Ovary (tissue), 9 donors: ENCODE data around the gene IFFO2. TPM values are rescaled to one million over a fixed set of nuclear protein-coding genes. Genes with fewer than 3 reads are reported as not detected.
A peak's percentile ranks its signal among the peaks of the same experiment; 100 is the strongest.

Source experiments
- DNase-seq, 5 donors: peaks; one replicate each; pipeline ENCODE4 v3.0.0-alpha.2; 2019 to 2020
- H3K27ac ChIP-seq, 2 donors: fragments of 200-600 bp; one replicate each; pipeline versions ENCODE4 v1.5.1 to v1.8.0; 2019 to 2022
- H3K27me3 ChIP-seq: fragments of 200-600 bp; one replicate; pipeline ENCODE4 v1.8.0; 2022
- H3K36me3 ChIP-seq: fragments of 200-600 bp; sonication (generic); one replicate; pipeline ENCODE4 v1.5.1; 2019
- H3K4me1 ChIP-seq: one replicate; pipeline ENCODE4 v1.8.1; 2013; ENCODE audit warnings: mild to moderate bottlenecking, moderate library complexity; ENCODE audit not compliant: insufficient read depth
- H3K4me3 ChIP-seq: fragments of 200-600 bp; sonication (generic); one replicate; pipeline ENCODE4 v1.5.1; 2017
- H3K9me3 ChIP-seq, 2 donors: fragments of 200-600 bp in 1 of 2; sonication (generic) in 1 of 2; one replicate each; pipeline versions ENCODE4 v1.5.1 to v1.8.1; 2013 to 2019; ENCODE audit warnings: mild to moderate bottlenecking in 1 of 2, moderate library complexity in 1 of 2
- CTCF ChIP-seq, 3 donors: fragments of 450-650 bp in 2 of 3; fragments of 200-600 bp in 1 of 3; IDR thresholded peaks; one replicate each; pipeline versions ENCODE4 v1.5.1 to v1.8.0; 2016 to 2022; ENCODE audit warnings: antibody characterized with exemption in 3 of 3, mild to moderate bottlenecking in 1 of 3
- EP300 ChIP-seq: sonication (generic); formaldehyde crosslinking; IDR thresholded peaks from one replicate; pipeline ENCODE4 v1.6.1; 2017; ENCODE audit warnings: antibody characterized with exemption
- POLR2A ChIP-seq: fragments of 450-650 bp; IDR thresholded peaks from one replicate; pipeline ENCODE4 v1.6.1; 2017; ENCODE audit warnings: antibody characterized with exemption, mild to moderate bottlenecking, moderate library complexity
- WGBS, 3 donors: extraction: QIAGEN DNeasy Blood & Tissue Kit in 1 of 3; methylation state at CpG; one replicate each; pipeline versions ENCODE4 v1.1.5 to v1.1.7; 2013 to 2017; 5-methylcytosine and 5-hydroxymethylcytosine counted together
- intact Hi-C, 4 donors: fragments of 100-400 bp; cut with DNase I; formaldehyde crosslinking; loops; one replicate each; pipeline versions ENCODE4 v1.11.0 to v1.15.1; 2022 to 2023
- polyA plus RNA-seq, 2 donors: library from polyadenylated mRNA; stranded (reverse); fragments of 200-250 nt in 1 of 2; fragments of 350-450 nt in 1 of 2; fragmentation: Illumina TruSeq in 1 of 2; extraction: RNeasy Lipid Tissue Mini Kit (QIAGEN cat#74804) in 1 of 2; gene quantifications; one replicate each; pipeline ENCODE4 v1.2.3, GENCODE V29; 2013 to 2014
- total RNA-seq, 7 donors: library from RNA; depleted of rRNA in 2 of 7; stranded (reverse); fragments of >200 nt in 2 of 7; fragmentation: NEBNext Ultra II Directional in 3 of 7; extraction: Animal tissue kit (Norgen Biotek cat#: 25700) in 3 of 7; gene quantifications; one replicate each; pipeline versions ENCODE4 v1.1.0 to v1.2.4, GENCODE V29; 2016 to 2023
- donor health status: DM: no; HTN: no; CAD: no; lungs with moderate emphysema.
- donor health status: DM: no; HTN: no; CAD: no.
- donor health status: Bipolar disorder and iron deficiency.
- donor health status: DM: yes; HTN: yes; CAD: no.
- donor health status: DM: no; HTN: no; CAD: no.
- donor health status: DM: yes; HTN: yes; CAD: no.

The IFFO2 gene
- total and polyA plus RNA-seq, 9 donors: 3.4 to 11.2 (median 6.2) TPM

GRCh38 chr1:18957532-18958300 lies 1.2 kb upstream of the IFFO2 start:
- no peak overlapping the region for H3K4me3 ChIP-seq
- no peaks in the 10 kb centered on the region for H3K36me3 ChIP-seq
- no peak for TF ChIP-seq EP300
- no peak for TF ChIP-seq CTCF (IDR thresholded peaks at IDR 0.05)
- no peak for TF ChIP-seq POLR2A
- H3K27me3 ChIP-seq: no peaks in the 10 kb centered on the region
- peaks cover 14% of the 10 kb centered on the region for H3K4me1 ChIP-seq
- 54 to 68% (median 67%) methylated on average over 17 of the region's 17 CpGs for WGBS, 3 donors
- DNase-seq: peak in 1 of 5 donors; percentile 6
- H3K27ac ChIP-seq: no peak overlapping the region
- intact Hi-C loops: loop anchor here in 2 of 4 donors (2.0 to 10.0 kb wide), 3 partner anchors 35 to 55 kb away; partner anchors contain the start of gene ALDH4A1 (in 2 of the 2)
- H3K9me3 ChIP-seq: no peaks in the 10 kb centered on the region

- no peak for DNase-seq
- no peaks in the 10 kb centered on the region for H3K27me3 ChIP-seq
- H3K9me3 ChIP-seq: no peaks in the 10 kb centered on the region
- TF ChIP-seq CTCF (IDR thresholded peaks at IDR 0.05) (no peak), POLR2A (no peak), EP300 (no peak)
- no peak overlapping the region for H3K27ac ChIP-seq
- WGBS, 3 donors: 5 to 8% (median 6%) methylated on average over 26 to 27 of the region's 27 CpGs
- peak overlapping the region; percentile 58 for H3K4me3 ChIP-seq
- intact Hi-C loops: loop anchor here in 2 of 4 donors (2.0 to 10.0 kb wide), 3 partner anchors 35 to 54 kb away; partner anchors contain the start of gene ALDH4A1 (in 2 of the 2)
- no peaks in the 10 kb centered on the region for H3K36me3 ChIP-seq
- peaks cover 14% of the 10 kb centered on the region for H3K4me1 ChIP-seq
These were observed 653 bp upstream of the IFFO2 start for GRCh38 chr1:18957136-18957521.

- Histone ChIP-seq H3K4me3 (peak overlapping the region; percentile 73), H3K9me3 (no peaks in the 10 kb centered on the region), H3K36me3 (no peaks in the 10 kb centered on the region), H3K27me3 (no peaks in the 10 kb centered on the region), H3K4me1 (peaks cover 14% of the 10 kb centered on the region), H3K27ac (no peak overlapping the region)
- TF ChIP-seq CTCF (IDR thresholded peaks at IDR 0.05) (peak in 1 of 3 donors; percentile 13), POLR2A (no peak)
- intact Hi-C loops: loop anchor here in 2 of 4 donors (2.0 to 10.0 kb wide), 3 partner anchors 33 to 53 kb away; partner anchors contain the start of gene ALDH4A1 (in 2 of the 2)
- 1 to 4% (median 2%) methylated on average over 37 to 90 of the region's 90 CpGs for WGBS, 3 donors
- peak; percentile 35 to 70 (median 51) for DNase-seq
These were observed 859 bp downstream of the IFFO2 start for GRCh38 chr1:18955441-18956192.

- DNase-seq: no peak
- H3K9me3 ChIP-seq: no peaks in the 10 kb centered on the region
- no peak for TF ChIP-seq EP300
- TF ChIP-seq POLR2A: no peak
- TF ChIP-seq CTCF (IDR thresholded peaks at IDR 0.05): no peak
- H3K36me3 ChIP-seq: no peaks in the 10 kb centered on the region
- WGBS, 3 donors: 57 to 63% (median 63%) methylated on average over 6 of the region's 6 CpGs
- H3K27ac ChIP-seq: no peak overlapping the region
- intact Hi-C loops: loop anchor here in 1 of 4 donors (5.0 to 10.0 kb wide), 2 partner anchors 33 to 50 kb away; partner anchors contain the start of gene ALDH4A1
- no peaks in the 10 kb centered on the region for H3K27me3 ChIP-seq
- H3K4me1 ChIP-seq: peaks cover 14% of the 10 kb centered on the region
- peak overlapping the region; percentile 73 for H3K4me3 ChIP-seq
These were observed 1.4 kb downstream of the IFFO2 start for GRCh38 chr1:18955131-18955440.
